Activated CD4-positive, CD25-positive, alpha-beta regulatory T cell treated with anti-CD3 and anti-CD28 coated beads, Interleukin-2, amount 50 U/mL, for 24 hours (primary cell): ENCODE measurements around the gene CBFA2T3.

ENCODE experiments used
- ATAC-seq, 2 donors: fragments of 150-1000 bp; cut with Tn5 transposase; one replicate each; pipeline ENCODE4 v1.10.0; 2021; ENCODE audit warnings: mild to moderate bottlenecking in 1 of 2, moderate library complexity in 1 of 2

CBFA2T3 gene

GRCh38 chr16:88957887-88958577 lies 19.0 kb downstream of the CBFA2T3 start:
- ATAC-seq = peak in 1 of 2 donors; percentile 28

DNA sequence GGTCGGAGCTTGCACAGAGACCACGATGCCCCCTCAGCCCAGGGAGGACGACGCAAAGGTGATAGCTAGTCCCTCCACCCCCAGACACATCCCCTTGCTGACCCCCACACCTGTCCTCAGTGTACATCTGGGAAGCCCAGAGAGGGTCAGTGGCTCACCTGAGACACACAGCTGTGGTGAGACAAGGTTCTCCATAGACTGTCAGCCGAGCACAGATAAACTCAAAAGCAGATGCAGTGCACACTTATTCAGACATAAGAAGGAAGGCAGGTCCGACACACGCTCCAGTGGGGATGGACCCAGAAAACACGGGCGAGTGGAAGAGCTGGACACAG lies 19.6 kb downstream of the CBFA2T3 start:
- ATAC-seq = no peak

DNA sequence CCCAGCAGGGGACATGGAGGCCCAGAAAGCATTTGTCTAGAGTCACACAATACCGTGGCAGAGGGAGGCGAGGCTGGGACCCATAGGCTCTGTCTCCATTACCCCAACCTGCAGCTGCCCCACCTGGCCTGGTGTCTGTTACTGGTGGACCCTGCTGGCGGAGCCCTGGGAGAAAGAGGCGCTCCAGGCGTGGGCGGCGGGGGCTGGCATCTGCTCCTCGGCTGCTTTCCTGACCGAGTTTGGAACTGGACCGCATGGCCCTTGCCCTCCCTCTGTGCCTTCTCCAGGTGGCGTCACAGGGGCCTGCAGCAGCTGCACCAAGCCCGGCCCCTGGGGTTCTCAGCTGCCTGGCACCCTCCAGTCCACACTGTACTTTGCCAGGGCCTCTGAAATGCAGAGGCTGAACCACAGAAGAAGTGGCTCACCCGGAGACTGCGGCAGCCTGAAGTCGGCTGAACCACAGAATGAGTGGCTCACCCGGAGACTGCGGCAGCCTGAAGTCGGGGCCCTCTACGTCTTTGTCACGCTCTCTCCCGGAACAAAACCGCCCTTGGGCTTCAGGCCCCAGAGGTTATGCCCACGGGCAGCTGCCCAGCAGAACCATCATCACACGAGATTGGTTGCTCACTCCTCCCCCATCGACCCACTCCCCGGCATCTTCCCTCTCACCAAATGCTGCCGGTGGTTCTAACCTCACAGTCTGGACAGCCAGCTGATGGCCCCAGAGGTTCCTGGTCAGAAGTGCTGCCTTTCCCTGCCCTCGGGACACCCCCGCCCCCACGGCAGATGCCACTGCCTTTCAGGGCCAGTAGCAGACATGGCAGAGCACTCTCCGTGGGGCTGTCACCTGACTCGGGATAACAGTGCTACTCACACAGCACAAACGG lies 20.2 kb downstream of the CBFA2T3 start:
- peak in 1 of 2 donors; percentile 28 for ATAC-seq

GRCh38 chr16:88955906-88956305 lies 21.1 kb downstream of the CBFA2T3 start:
- no peak for ATAC-seq

GRCh38 chr16:88953003-88953690 lies 23.9 kb downstream of the CBFA2T3 start:
- no peak for ATAC-seq

GRCh38 chr16:88951989-88952388 lies 25.0 kb downstream of the CBFA2T3 start:
- no peak for ATAC-seq

- no peak for ATAC-seq
Observed at GRCh38 chr16:88951501-88951900, 25.5 kb downstream of the CBFA2T3 start.

- no peak for ATAC-seq
Observed at GRCh38 chr16:88948781-88949490, 28.1 kb downstream of the CBFA2T3 start.

GRCh38 chr16:88945473-88945872 lies 31.5 kb downstream of the CBFA2T3 start:
- no peak for ATAC-seq

- no peak for ATAC-seq
Observed at GRCh38 chr16:88943741-88944140, 33.3 kb downstream of the CBFA2T3 start.

GRCh38 chr16:88943131-88943664 lies 33.8 kb downstream of the CBFA2T3 start:
- ATAC-seq = no peak

GRCh38 chr16:88941913-88942909 lies 34.8 kb downstream of the CBFA2T3 start:
- peak; percentile 60 to 74 for ATAC-seq

DNA sequence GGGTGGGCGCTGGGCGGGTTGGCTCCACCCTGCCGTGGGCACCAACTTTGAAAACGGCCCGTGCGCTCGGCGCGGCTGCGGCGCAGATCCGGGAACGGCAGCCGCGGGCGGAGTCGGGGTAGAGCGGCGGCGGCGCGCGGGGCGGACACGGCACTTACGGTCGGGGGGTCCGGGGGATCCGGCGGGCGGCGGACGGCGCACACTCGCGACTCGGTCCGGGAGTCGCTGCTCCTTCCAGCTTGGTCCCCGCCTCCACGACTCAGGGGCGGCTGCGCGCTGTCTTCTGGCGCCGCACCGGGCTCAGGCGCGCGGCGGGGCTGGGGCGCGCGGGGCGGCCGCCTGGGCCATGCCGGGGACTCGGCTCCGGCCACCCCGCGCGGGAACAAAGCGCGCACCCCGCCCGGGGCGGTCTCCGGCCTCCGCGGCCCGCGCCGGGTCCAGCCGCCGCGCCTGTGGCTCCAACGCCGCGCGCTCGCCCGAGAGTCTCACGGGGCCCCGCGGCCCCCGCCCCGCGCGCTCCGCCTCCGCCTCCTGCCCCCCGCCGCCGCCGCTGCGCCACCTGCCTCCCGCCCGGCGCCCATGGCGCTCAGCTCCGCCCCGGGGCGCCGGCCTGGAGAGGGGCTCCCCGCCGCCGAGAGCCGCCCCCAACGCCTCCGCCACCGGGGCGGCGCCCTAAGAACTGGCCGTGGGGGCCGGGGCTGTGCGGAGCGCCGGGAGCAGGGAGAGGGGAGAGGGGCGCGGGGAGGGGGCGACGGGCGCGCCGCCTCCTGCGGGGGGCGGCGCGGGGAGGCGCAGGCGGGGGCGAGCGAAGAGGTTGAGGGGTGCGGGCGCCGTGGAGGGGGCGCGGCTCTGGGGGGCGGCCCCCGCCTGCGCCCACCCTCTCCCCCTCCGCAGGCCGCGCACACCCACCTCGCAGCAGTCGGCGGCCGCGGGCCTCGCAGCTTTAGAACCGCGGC lies 35.9 kb downstream of the CBFA2T3 start:
- ATAC-seq = peak in 1 of 2 donors; percentile 27

- no peak for ATAC-seq
Observed at GRCh38 chr16:88939972-88940861, 36.8 kb downstream of the CBFA2T3 start.

- ATAC-seq = no peak
Observed at GRCh38 chr16:88939245-88939971, 37.6 kb downstream of the CBFA2T3 start.

DNA sequence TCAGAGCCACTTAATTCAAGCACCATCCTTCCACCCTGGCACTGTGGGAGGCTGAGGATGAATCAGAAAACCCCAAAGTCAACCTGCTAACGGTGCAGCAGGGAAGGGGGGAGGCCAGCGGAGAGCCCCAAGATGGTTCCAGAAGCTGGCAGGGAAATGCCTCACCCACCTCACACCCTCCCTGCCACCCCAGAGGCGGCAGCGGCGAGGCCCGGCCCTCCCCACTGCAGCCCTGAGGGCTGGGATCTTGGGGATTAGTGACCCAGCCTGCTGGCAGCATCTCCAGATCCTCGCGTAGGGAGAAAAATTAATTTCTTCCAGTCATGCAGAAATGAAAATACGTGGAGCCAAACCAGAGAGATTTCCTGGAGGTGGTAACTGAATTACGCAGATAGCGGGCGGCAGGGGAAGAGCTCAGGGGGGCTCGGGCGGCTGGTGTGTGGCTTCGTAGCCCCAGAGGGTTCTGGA lies 38.2 kb downstream of the CBFA2T3 start:
- no peak for ATAC-seq

- no peak for ATAC-seq
Observed at GRCh38 chr16:88938119-88938776, 38.8 kb downstream of the CBFA2T3 start.

GRCh38 chr16:88937206-88937621 lies 39.8 kb downstream of the CBFA2T3 start:
- ATAC-seq = no peak
